ENCODE measurements around the gene MOCS3.
"Not testable (repeated sequence)": the region's sequence is repeated elsewhere in the genome, so short reads cannot be mapped to it uniquely, and the experiment has no call there.

MOCS3 gene

GRCh38 chr20:50931306-50932015 lies 27.2 kb upstream of the MOCS3 start, which contains the start of gene ADNP:
Gene ADNP, minus strand, starts transcription at chr20:50931437. Its CDS starts 27,441 bp downstream, at chr20:50903996.
- DNase-seq (ENCODE audit: low read depth in 4 of 4, low spot score in 1 of 4): peak; percentile 66 to 75 (median 72)

GRCh38 chr20:50932016-50932485 lies 26.6 kb upstream of the MOCS3 start:
- DNase-seq (ENCODE audit: low read depth in 4 of 4, low spot score in 1 of 4): no peak

- DNase-seq (ENCODE audit: low read depth in 4 of 4, low spot score in 1 of 4): no peak
Observed at GRCh38 chr20:50932691-50933280, 25.8 kb upstream of the MOCS3 start.

- DNase-seq (ENCODE audit: low read depth in 4 of 4, low spot score in 1 of 4): no peak
Observed at GRCh38 chr20:50933589-50933988, 25.0 kb upstream of the MOCS3 start.

GRCh38 chr20:50943069-50943468 lies 15.5 kb upstream of the MOCS3 start:
- no peak for DNase-seq (ENCODE audit: low read depth in 4 of 4, low spot score in 1 of 4)

GRCh38 chr20:50948132-50948785 lies 10.4 kb upstream of the MOCS3 start:
- DNase-seq (ENCODE audit: low read depth in 4 of 4, low spot score in 1 of 4): no peak

GRCh38 chr20:50953196-50953595 lies 5.4 kb upstream of the MOCS3 start:
- DNase-seq (ENCODE audit: low read depth in 4 of 4, low spot score in 1 of 4): no peak

GRCh38 chr20:50953821-50954220 lies 4.8 kb upstream of the MOCS3 start:
- DNase-seq (ENCODE audit: low read depth in 4 of 4, low spot score in 1 of 4): no peak

GRCh38 chr20:50957276-50957675 lies 1.3 kb upstream of the MOCS3 start:
- DNase-seq (ENCODE audit: low read depth in 4 of 4, low spot score in 1 of 4): no peak

- DNase-seq (ENCODE audit: low read depth in 4 of 4, low spot score in 1 of 4): peak; percentile 75 to 85 (median 80)
Observed at GRCh38 chr20:50957798-50958614, 612 bp upstream of the MOCS3 start, which contains the start of gene DPM1. Gene DPM1, minus strand, starts transcription at chr20:50958532. Its CDS starts 9 bp downstream, at chr20:50958523.

GRCh38 chr20:50959543-50960126 lies 1.0 kb downstream of the MOCS3 start:
- DNase-seq (ENCODE audit: low read depth in 4 of 4, low spot score in 1 of 4): no peak

- no peak for DNase-seq (ENCODE audit: low read depth in 4 of 4, low spot score in 1 of 4)
Observed at GRCh38 chr20:50967586-50967985, 9.0 kb downstream of the MOCS3 start.

- no peak for DNase-seq (ENCODE audit: low read depth in 4 of 4, low spot score in 1 of 4)
Observed at GRCh38 chr20:50968289-50968688, 9.7 kb downstream of the MOCS3 start.

GRCh38 chr20:50969435-50969834 lies 10.8 kb downstream of the MOCS3 start:
- DNase-seq (ENCODE audit: low read depth in 4 of 4, low spot score in 1 of 4): no peak

GRCh38 chr20:50969912-50970311 lies 11.3 kb downstream of the MOCS3 start:
- DNase-seq (ENCODE audit: low read depth in 4 of 4, low spot score in 1 of 4): no peak

- no peak for DNase-seq (ENCODE audit: low read depth in 4 of 4, low spot score in 1 of 4)
Observed at GRCh38 chr20:50975701-50976330, 17.2 kb downstream of the MOCS3 start.

GRCh38 chr20:50977066-50978021 lies 18.7 kb downstream of the MOCS3 start:
- DNase-seq (ENCODE audit: low read depth in 4 of 4, low spot score in 1 of 4): no peak

- DNase-seq (ENCODE audit: low read depth in 4 of 4, low spot score in 1 of 4): not testable (repeated sequence)
Observed at GRCh38 chr20:50978533-50978932, 19.9 kb downstream of the MOCS3 start.

- DNase-seq (ENCODE audit: low read depth in 4 of 4, low spot score in 1 of 4): peak in 1 of 4 experiments; percentile 30
Observed at GRCh38 chr20:50980071-50980681, 21.6 kb downstream of the MOCS3 start.

Data from stimulated activated CD4-positive, alpha-beta T cell treated with anti-CD3 and anti-CD28 coated beads, Interleukin-1b, Interleukin-23, amount 100 ng/mL, for 24 hours (primary cell).